GM21526 (cell line): ENCODE results near the gene FOXP2.
A peak's percentile ranks its signal among the peaks of the same experiment; 100 is the strongest.
"Not testable (repeated sequence)": the region's sequence is repeated elsewhere in the genome, so short reads cannot be mapped to it uniquely, and the experiment has no call there.

Source experiments
- ATAC-seq: cut with Tn5 transposase; IDR thresholded peaks from one replicate; pipeline ENCODE4 v1.9.1; 2021; ENCODE audit warnings: moderate library complexity; ENCODE audit not compliant: unreplicated experiment, low FRiP score

The FOXP2 gene

DNA sequence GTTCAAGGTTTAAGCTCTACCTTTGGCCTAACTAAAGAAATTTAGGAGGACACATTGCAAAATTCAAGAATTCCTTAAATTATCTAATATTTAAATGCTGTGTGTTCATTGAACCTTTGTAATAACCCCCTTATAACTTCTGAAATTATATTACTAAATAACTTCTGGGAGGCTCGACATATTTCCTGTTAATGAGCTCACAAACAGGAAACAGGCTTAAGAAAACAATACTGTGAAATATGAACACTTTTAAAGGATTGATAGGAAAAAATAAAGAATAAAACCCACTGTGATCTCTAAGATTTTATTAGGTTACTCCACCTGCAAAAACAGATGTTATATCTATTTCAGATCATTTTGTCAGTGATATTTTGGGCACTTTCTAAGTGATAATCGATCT is 74.1 kb downstream of the FOXP2 start:
- no peak for ATAC-seq

- not testable (repeated sequence) for ATAC-seq
These were observed 82.9 kb downstream of the FOXP2 start for GRCh38 chr7:114497491-114497890.

DNA sequence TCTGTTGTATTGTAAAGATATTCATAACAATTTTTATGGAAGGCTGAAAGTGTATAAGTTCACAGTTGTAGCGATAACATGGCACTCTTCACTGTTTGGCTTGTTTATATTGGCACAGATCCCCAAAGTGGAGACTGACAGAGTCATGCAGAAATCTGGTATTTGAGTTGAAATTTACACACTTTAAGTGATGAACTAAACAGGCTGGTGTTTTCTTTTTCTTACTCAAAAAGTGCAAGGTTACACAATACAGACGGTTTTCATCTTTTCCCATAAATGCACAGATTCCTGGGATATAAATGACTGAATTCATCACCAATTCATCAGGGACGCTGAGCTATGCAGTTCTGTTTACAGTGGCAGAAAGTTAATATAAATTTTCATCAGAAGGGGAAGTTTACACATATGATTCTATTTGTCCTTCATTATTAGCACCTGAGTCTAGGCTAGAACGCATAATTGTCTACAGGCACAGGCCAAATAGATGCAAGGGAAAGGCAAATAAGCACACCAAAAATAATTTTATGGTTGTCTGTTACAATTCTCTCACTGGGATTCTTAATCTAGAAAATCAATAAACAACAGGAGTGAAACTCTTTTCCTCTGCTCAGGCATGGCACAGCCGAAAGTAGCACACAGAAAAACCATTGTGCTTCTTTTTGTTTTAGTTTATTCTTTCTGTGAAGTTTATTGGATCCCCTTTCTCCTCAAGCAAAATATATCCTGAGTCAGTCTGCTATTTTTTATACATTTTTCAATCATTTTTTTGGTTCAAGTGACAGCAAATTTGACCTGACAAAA is 88.0 kb downstream of the FOXP2 start:
- no peak for ATAC-seq

GRCh38 chr7:114504586-114504985 is 90.0 kb downstream of the FOXP2 start:
- no peak for ATAC-seq

DNA sequence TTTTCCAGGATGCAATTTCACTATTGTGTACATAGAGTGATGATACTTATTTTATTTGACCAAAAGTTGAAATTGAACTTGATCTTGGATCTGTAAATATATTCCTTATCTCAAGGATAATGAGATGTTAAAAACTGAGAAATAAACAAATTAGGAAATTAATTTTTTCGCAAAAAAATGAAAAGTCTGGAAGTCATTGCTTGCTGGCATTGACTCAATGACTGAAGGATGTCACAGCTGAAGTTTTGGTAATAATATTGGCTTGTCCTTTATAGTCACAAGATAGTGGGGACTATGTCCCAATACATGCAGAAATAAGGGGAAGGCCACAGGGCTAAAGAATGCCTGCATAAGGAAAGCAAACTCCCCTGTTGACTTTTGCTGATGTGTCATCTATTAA is 92.8 kb downstream of the FOXP2 start:
- no peak for ATAC-seq

- ATAC-seq, result no peak
These were observed 93.5 kb downstream of the FOXP2 start for GRCh38 chr7:114508086-114508485.

- not testable (repeated sequence) for ATAC-seq
These were observed 96.2 kb downstream of the FOXP2 start for GRCh38 chr7:114510824-114511223.

DNA sequence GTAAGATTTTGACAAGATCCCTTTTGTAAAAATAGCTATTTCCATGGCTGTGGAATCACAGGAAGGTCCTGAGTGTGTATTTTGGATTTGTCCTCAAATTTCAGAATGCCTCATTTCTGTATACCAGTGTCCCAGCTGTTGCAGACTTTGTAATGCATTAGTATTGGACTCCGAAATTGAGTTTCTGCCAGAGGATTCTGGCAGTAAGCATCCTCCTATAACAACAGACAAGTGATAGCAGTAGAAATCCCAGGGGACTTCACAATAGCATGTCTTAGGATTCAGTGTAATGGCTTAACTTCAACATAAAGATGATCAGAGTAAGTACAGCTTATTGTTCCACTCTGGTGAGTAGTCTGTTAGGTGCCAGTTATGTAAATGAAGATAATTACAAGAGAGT is 104.6 kb downstream of the FOXP2 start:
- no peak for ATAC-seq

- ATAC-seq, result no peak
These were observed 107.5 kb downstream of the FOXP2 start for GRCh38 chr7:114522081-114522480.

DNA sequence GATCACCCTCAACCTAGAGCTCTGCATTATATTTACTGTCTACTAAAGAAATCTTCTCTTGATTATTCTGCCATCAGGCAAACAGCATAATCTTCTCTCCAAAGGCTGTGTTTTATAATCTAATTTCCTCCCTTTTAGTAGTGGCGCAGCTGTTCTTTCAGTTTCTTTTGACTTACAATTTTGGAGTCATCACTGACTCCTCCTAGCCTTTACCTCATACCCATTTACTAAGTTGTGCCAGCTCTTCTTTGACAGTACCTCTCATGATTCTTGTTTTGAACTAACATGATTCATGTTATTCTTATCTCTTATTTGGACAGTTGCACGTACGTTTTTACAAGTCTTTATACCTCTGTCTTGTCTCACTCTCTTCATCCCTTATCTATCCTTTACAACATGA is 113.0 kb downstream of the FOXP2 start:
- ATAC-seq, result no peak

GRCh38 chr7:114530057-114530611 is 115.5 kb downstream of the FOXP2 start:
- no peak for ATAC-seq

DNA sequence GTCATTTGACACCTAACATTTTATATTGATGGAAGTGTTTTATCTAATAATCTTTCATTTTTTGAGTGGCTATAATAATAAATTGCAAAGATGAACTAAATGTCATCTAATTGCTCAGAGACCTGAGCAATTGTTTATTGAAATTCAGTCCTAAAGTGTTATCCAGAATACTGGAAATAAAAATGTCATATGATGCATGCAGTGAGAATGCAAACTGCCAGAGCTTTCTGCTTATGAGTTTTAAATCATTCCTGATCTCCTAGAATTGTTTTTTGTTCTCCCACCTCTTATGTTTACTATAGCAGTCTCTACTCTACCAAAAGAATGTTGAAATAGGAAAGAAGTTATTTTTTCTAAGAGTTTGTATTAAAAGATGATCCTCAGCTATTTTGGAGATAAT is 116.7 kb downstream of the FOXP2 start:
- no peak for ATAC-seq

GRCh38 chr7:114533131-114533530 is 118.5 kb downstream of the FOXP2 start:
- no peak for ATAC-seq

GRCh38 chr7:114534953-114535352 is 120.3 kb downstream of the FOXP2 start:
- ATAC-seq, result no peak

DNA sequence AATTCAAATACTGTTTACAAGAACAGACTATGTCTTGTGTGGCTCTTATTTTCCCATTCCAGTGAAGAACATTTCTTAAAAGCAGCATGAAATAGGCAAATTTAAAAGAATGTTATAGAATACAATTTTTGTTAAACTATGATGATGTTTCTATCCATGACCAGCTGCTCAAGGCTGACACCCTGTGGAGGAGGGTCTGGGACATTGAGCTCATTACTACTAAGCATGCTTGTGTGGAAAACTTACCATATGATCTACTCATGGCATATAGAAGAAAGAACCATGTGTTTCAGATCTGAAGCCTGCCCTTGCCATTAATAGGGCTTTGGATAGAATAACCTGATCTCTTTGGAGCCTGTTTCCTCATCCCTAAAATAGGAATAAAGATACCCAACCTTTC is 125.0 kb downstream of the FOXP2 start:
- ATAC-seq, result no peak

GRCh38 chr7:114540291-114540690 is 125.7 kb downstream of the FOXP2 start:
- ATAC-seq, result no peak

- not testable (repeated sequence) for ATAC-seq
These were observed 132.7 kb downstream of the FOXP2 start for GRCh38 chr7:114547346-114547745.

DNA sequence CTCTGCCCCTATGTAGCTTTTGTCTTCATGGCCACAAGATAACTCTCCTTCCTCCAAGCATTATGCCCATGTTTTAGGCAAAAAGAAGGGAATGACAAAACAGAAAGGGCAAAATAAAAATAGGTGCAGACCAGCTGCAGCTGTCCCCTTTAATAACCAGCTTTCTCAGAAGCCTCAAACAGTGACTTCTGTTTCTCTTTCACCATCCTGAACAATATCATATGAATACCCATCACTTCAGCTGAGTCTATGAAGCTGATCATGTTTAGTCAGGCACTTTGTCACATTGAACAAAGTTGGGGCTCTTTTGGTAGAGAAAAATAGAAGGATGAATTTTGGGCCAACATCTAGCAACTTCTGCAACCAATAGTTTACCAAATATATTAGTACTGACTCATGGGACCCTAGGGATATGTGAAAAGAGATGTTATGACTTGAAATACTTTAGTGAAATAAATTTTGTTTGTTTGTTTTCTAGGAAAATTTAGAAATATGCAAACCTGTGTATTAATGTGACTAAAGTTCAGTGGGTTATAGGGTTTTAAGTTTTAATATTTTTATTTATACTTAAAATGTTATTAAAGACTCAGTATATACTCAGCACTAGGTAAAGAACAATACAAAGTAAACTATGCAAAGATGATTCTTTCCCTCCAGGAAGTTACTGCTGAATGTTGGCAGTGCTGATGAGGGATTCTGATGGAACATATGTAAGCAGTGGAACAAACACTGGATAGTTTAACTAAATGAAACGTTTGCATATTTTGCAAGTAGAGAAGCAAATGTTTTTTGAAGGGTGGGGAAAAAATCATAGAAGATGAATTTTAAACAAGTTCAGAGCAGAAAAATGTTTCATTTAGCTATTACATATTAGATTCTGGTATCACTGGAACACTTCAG is 133.7 kb downstream of the FOXP2 start:
- ATAC-seq, result no peak

GRCh38 chr7:114554781-114555537 is 140.3 kb downstream of the FOXP2 start:
- peak; percentile 92 for ATAC-seq

- ATAC-seq, result no peak
These were observed 152.8 kb downstream of the FOXP2 start for GRCh38 chr7:114567416-114567815.

DNA sequence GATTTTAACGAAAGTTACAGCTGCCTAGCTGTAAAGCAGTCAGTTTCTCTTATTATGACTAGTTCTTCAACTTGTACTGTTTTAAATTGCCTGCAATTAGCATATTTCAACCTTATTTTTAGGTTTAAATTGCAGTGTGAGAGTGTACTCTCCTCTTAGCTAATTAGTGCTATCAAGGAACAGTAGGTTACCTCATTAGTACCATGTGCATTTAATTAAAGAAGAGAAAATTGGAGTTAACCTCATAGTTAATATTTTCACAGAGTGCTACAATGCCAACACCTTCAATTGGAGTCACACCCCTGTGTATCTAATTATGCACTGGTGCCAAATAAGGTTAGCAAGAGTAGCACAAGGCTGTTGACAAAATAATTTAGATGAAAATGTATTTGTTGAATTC is 154.6 kb downstream of the FOXP2 start:
- no peak for ATAC-seq
